PFSK-1 (cell line): ENCODE measurements around the gene BTG1.

Source experiments
- POLR2AphosphoS5 ChIP-seq: IDR thresholded peaks from 2 replicates; pipeline ENCODE4 v1.6.1; 2012; ENCODE audit warnings: low read depth, mild to moderate bottlenecking, control low read depth, low read length, moderate library complexity
- REST ChIP-seq, 2 experiments: IDR thresholded peaks; 2 replicates each; pipeline versions ENCODE4 v1.6.1 to v1.8.0; 2011 to 2012; ENCODE audit warnings: low read depth in 2 of 2, low read length in 2 of 2, control low read depth in 1 of 2, inconsistent platforms in 1 of 2, mild to moderate bottlenecking in 1 of 2, moderate library complexity in 1 of 2; ENCODE audit not compliant: insufficient read depth in 1 of 2
- TAF1 ChIP-seq: IDR thresholded peaks from 2 replicates; pipeline ENCODE4 v1.6.1; 2012; ENCODE audit warnings: low read length, control low read depth, borderline replicate concordance; ENCODE audit not compliant: insufficient read depth

DNA sequence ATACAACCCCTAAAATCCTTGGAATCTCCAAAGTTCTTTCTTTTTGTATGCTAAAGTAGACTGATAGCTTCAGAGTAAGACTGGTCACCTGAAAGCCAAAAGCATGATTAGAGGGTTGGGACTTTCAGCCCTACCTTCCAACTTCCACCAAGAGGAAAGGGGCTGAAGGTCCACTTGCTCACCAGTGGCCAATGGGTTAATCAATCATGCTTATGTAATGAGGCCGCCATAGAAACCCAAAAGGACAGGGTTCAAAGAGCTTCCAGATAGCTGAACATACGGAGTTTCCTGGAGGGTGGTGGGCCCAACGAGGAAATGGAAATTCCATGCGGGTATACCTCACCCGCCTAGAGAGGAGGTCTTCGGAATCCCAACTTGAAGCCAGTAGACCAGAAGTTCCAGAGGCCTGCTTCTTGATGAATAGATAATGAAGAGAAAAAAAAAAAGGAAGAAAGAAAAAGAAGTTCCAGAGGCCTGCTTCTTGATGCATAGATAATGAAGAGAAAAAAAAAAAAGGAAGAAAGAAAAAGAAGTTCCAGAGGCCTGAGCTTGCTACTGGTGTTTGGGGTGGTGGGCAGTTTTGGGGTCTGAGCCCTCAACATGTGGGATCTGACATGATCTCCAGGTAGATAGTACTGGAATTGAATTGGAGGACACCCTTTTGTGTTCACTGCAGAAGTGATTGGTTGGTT lies 11.2 kb upstream of the BTG1 start:
- TF ChIP-seq TAF1 (no peak), REST (IDR thresholded peaks at IDR 0.05; ENCODE audit: insufficient read depth in 1 of 2, low read depth in 2 of 2, low read length in 2 of 2) (no peak), POLR2AphosphoS5 (no peak)
